KMS-11 (cell line): ENCODE measurements around the gene PRKD2.

Experiments
- H2AFZ ChIP-seq: fragments of 200-600 bp; sonication (generic); 2 replicates; pipeline ENCODE4 v1.6.1; 2016; ENCODE audit warnings: antibody characterized with exemption, mixed run types, low read depth
- H3K27ac ChIP-seq: fragments of 200-600 bp; sonication (generic); 2 replicates; pipeline ENCODE4 v1.6.1; 2016; ENCODE audit warnings: mild to moderate bottlenecking, mixed run types
- H3K27me3 ChIP-seq: fragments of 200-600 bp; sonication (generic); 2 replicates; pipeline ENCODE4 v1.6.1; 2017; ENCODE audit warnings: mild to moderate bottlenecking, low read depth, mixed run types, moderate library complexity; ENCODE audit not compliant: insufficient read depth
- H3K36me3 ChIP-seq: fragments of 200-600 bp; sonication (generic); 2 replicates; pipeline ENCODE4 v1.6.1; 2017; ENCODE audit warnings: mild to moderate bottlenecking, mixed run types; ENCODE audit not compliant: insufficient read depth
- H3K4me1 ChIP-seq: fragments of 200-600 bp; sonication (generic); 2 replicates; pipeline ENCODE4 v1.6.1; 2016; ENCODE audit warnings: mild to moderate bottlenecking, low read depth, mixed run types; ENCODE audit not compliant: poor library complexity, severe bottlenecking
- H3K4me2 ChIP-seq: fragments of 200-600 bp; sonication (generic); 2 replicates; pipeline ENCODE4 v1.7.0; 2016; ENCODE audit warnings: mild to moderate bottlenecking, mixed run types
- H3K4me3 ChIP-seq: fragments of 200-600 bp; sonication (generic); IDR thresholded peaks from 2 replicates; pipeline ENCODE4 v1.6.1; 2017; ENCODE audit warnings: low read depth, low read length, mixed read lengths; ENCODE audit not compliant: insufficient read depth
- H3K79me2 ChIP-seq: fragments of 200-600 bp; sonication (generic); 2 replicates; pipeline ENCODE4 v1.6.1; 2016; ENCODE audit warnings: low read depth, mixed run types; ENCODE audit not compliant: insufficient read depth
- H3K9ac ChIP-seq: fragments of 200-600 bp; sonication (generic); 2 replicates; pipeline ENCODE4 v1.6.1; 2016; ENCODE audit warnings: mild to moderate bottlenecking, mixed run types
- H4K20me1 ChIP-seq: fragments of 200-600 bp; sonication (generic); 2 replicates; pipeline ENCODE4 v1.6.1; 2016; ENCODE audit warnings: mild to moderate bottlenecking, mixed run types; ENCODE audit not compliant: insufficient read depth
- CTCF ChIP-seq: fragments of 200-600 bp; sonication (generic); conservative IDR thresholded peaks from 2 replicates; pipeline ENCODE4 v1.6.1; 2017; ENCODE audit warnings: low read depth, mild to moderate bottlenecking, antibody characterized with exemption, low read length, moderate library complexity, mixed read lengths

The PRKD2 gene

DNA sequence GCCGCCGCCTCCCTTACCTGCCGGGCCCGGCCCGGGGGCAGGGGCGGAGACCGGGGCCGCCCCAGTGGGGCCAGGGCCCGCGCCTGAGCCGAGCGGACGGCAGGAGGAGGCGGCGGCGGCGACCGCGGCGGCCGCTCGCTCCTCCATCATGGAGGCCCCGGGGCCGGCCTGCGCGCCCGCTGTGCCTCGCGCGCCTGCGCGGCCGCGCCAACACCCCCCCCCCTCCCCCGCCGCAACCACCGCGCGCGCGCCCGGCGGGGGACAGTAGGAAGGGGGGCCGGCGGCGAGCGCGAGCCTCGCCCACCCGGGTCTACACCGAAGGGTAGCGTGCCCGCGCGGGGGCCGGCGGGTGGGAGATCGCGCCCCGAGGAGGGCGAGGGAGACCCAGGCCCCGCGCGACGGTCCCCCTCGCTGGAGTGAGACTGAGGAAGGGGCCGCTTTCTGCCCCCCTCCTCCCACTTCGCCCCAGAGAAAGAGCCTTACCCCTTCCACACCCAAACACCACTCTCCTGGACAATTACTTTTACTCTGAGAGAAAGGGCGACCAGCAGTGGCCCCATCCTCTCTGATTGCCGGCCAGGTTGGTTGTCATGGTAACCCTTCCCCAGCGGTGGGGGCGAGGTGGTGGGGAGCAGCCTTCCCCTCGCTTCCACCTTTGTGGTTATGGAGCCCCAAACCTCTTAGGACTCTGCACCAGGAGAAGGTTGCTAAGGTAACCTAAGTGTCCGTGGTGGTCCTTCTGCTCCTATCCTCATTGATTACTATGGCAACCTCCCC lies 29.6 kb upstream of the PRKD2 start, which contains the start of gene STRN4:
STRN4 (minus strand) TSS at position 170 of the 777 bp plus-strand sequence; CDS start at position 150, 20 bp downstream.
- H3K36me3 ChIP-seq = no peaks in the 10 kb centered on the region
- peak within 1 kb of the TSS; percentile 72 for H3K4me3 ChIP-seq
- H3K9ac ChIP-seq = peak within 1 kb of the TSS; percentile 94
- H3K4me2 ChIP-seq = peak within 1 kb of the TSS; percentile 83
- H3K27me3 ChIP-seq = no peaks in the 10 kb centered on the region
- TF ChIP-seq CTCF = no peak
- H3K4me1 ChIP-seq = peaks cover 30% of the 10 kb centered on the region
- H2AFZ ChIP-seq = peak within 1 kb of the TSS; percentile 86
- peaks cover 27% of the 10 kb centered on the region for H4K20me1 ChIP-seq
- H3K27ac ChIP-seq = peak within 1 kb of the TSS; percentile 76
- peaks cover 49% of the 10 kb centered on the region for H3K79me2 ChIP-seq

- Histone ChIP-seq H3K27ac (peak within 1 kb of the TSS; percentile 76), H3K36me3 (no peaks in the 10 kb centered on the region), H2AFZ (peak within 1 kb of the TSS; percentile 86), H3K9ac (peak within 1 kb of the TSS; percentile 94), H3K4me1 (peaks cover 30% of the 10 kb centered on the region), H3K79me2 (peaks cover 57% of the 10 kb centered on the region), H3K4me3 (peak within 1 kb of the TSS; percentile 72), H4K20me1 (peaks cover 31% of the 10 kb centered on the region), H3K27me3 (no peaks in the 10 kb centered on the region), H3K4me2 (peak within 1 kb of the TSS; percentile 83)
- no peak for TF ChIP-seq CTCF
Measured at GRCh38 chr19:46745521-46746280, 28.8 kb upstream of the PRKD2 start, which contains the start of gene FKRP. TSS of gene FKRP (plus strand) at chr19:46746057. CDS start at chr19:46755451, 9,394 bp downstream.

GRCh38 chr19:46745030-46745429 lies 28.1 kb upstream of the PRKD2 start:
- Histone ChIP-seq H2AFZ (no peak overlapping the region), H3K27me3 (no peaks in the 10 kb centered on the region), H4K20me1 (peaks cover 38% of the 10 kb centered on the region), H3K4me3 (peak overlapping the region; percentile 72), H3K4me2 (peak overlapping the region; percentile 81), H3K36me3 (no peaks in the 10 kb centered on the region), H3K27ac (no peak overlapping the region), H3K9ac (peak overlapping the region; percentile 94), H3K79me2 (peaks cover 63% of the 10 kb centered on the region), H3K4me1 (peaks cover 30% of the 10 kb centered on the region)
- no peak for TF ChIP-seq CTCF

- Histone ChIP-seq H3K4me2 (peak overlapping the region; percentile 81), H3K27ac (no peak overlapping the region), H3K9ac (no peak overlapping the region), H2AFZ (no peak overlapping the region), H4K20me1 (peaks cover 46% of the 10 kb centered on the region), H3K4me3 (no peak overlapping the region), H3K79me2 (peaks cover 72% of the 10 kb centered on the region), H3K27me3 (no peaks in the 10 kb centered on the region), H3K4me1 (peaks cover 30% of the 10 kb centered on the region), H3K36me3 (no peaks in the 10 kb centered on the region)
- no peak for TF ChIP-seq CTCF
Measured at GRCh38 chr19:46744005-46744691, 27.2 kb upstream of the PRKD2 start.
